Measurements from ENCODE around the gene CYP2A6.

DNA sequence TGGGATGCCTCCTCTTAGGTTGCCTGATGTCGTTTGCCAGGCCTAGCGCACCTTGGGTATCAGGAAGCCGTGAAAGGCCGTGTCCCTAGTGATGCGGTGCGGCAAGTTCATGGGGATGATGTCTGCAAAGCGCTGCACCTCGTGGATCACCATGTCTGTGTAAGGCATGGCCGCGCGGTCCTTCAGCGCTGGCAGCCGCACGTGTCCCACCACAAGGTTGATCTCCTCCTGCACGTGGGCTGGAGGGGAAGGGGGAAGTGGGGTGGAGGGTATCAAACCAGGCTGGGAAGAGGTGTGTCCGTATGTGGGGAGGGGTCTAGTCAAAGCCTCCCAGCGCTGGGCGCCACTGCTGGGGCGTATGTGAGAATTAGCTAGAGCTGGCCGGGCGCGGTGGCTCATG lies 28.1 kb downstream of the CYP2A6 start:
- TF ChIP-seq, protein P1, sequence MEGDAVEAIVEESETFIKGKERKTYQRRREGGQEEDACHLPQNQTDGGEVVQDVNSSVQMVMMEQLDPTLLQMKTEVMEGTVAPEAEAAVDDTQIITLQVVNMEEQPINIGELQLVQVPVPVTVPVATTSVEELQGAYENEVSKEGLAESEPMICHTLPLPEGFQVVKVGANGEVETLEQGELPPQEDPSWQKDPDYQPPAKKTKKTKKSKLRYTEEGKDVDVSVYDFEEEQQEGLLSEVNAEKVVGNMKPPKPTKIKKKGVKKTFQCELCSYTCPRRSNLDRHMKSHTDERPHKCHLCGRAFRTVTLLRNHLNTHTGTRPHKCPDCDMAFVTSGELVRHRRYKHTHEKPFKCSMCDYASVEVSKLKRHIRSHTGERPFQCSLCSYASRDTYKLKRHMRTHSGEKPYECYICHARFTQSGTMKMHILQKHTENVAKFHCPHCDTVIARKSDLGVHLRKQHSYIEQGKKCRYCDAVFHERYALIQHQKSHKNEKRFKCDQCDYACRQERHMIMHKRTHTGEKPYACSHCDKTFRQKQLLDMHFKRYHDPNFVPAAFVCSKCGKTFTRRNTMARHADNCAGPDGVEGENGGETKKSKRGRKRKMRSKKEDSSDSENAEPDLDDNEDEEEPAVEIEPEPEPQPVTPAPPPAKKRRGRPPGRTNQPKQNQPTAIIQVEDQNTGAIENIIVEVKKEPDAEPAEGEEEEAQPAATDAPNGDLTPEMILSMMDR (IDR thresholded peaks at IDR 0.05), result no peak
- TF ChIP-seq ZFX (IDR thresholded peaks at IDR 0.05; ENCODE audit: borderline replicate concordance), result no peak
